Activated T-helper 1 cell treated with anti-CD3 and anti-CD28 coated beads, Interleukin-2, amount 50 U/mL, for 16 hours (primary cell): Measurements from ENCODE around the gene VCP.
"Not testable (repeated sequence)": the region's sequence is repeated elsewhere in the genome, so short reads cannot be mapped to it uniquely, and the experiment has no call there.

Experiments used
- DNase-seq, 2 donors: peaks; one replicate each; pipeline ENCODE4 v3.0.0-alpha.2; 2020; ENCODE audit warnings: low read depth in 1 of 2, low spot score in 1 of 2

The VCP gene

GRCh38 chr9:35026671-35027070 is 45.8 kb downstream of the VCP start:
- no peak for DNase-seq

- not testable (repeated sequence) for DNase-seq
Observed at GRCh38 chr9:35023443-35023842, 49.0 kb downstream of the VCP start.

GRCh38 chr9:35014517-35014916 is 57.9 kb downstream of the VCP start:
- no peak for DNase-seq

- no peak for DNase-seq
Observed at GRCh38 chr9:35010351-35010958, 62.0 kb downstream of the VCP start.
